ENCODE results near the gene NEDD4. TPM values are rescaled to one million over a fixed set of nuclear protein-coding genes. Genes with fewer than 3 reads are reported as not detected.

The NEDD4 gene
- total and polyA plus RNA-seq, 2 experiments from 2014 or later, result 11.0 to 21.8 TPM

- no peak overlapping the region for H3K4me3 ChIP-seq
- H3K9ac ChIP-seq, result no peak overlapping the region
- no peak overlapping the region for H3K4me2 ChIP-seq (ENCODE audit: unreplicated experiment)
- H3K9me3 ChIP-seq (ENCODE audit: low read depth), result no peaks in the 10 kb centered on the region
- TF ChIP-seq EZH2 (IDR thresholded peaks at IDR 0.05; ENCODE audit: insufficient read depth, poor library complexity, severe bottlenecking) (no peak), EZH2phosphoT487 (IDR thresholded peaks at IDR 0.05; ENCODE audit: insufficient read depth, low read depth) (no peak)
- H3K27me3 ChIP-seq (replicated peaks; ENCODE audit: insufficient read depth), result no peaks in the 10 kb centered on the region
- no peak for DNase-seq
- H3K79me2 ChIP-seq (ENCODE audit: insufficient read depth), result no peaks in the 10 kb centered on the region
- no peaks in the 10 kb centered on the region for H3F3A ChIP-seq (ENCODE audit: insufficient read depth)
- no peaks in the 10 kb centered on the region for H3K9me2 ChIP-seq (ENCODE audit: insufficient read depth)
- in situ Hi-C loops (cut with MboI), result no loop called here
- H2AFZ ChIP-seq, result no peak overlapping the region
- no peaks in the 10 kb centered on the region for H4K20me1 ChIP-seq (ENCODE audit: insufficient read depth)
- H3K27ac ChIP-seq, result no peak overlapping the region
- H3K4me1 ChIP-seq (ENCODE audit: insufficient read depth), result 0 out of 2 replicates have a peak, but pooled peaks cover 5% of the 10 kb centered on the region
- peaks cover 36% of the 10 kb centered on the region for H3K36me3 ChIP-seq (ENCODE audit: low read depth)
These were observed 129.5 kb downstream of the NEDD4 start for GRCh38 chr15:55863911-55864310.

DNA sequence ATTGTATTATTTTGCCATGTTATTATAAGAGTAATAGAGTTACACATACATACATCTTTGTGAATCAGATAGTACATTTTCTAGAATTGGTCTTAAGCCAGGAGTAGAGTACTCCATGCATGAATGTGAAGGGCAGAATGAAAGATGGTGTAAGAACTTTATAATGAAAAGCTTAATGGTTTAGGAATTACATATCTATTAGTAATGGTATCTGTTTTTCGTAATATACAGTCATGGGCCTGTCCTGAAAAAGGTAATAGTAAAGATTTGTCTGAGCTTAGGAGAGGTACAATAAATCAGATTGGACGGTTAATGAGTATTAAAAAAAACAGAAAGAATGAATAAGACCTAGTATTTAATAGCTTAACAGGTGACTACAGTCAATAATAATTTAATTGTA lies 132.3 kb downstream of the NEDD4 start:
- peaks cover 52% of the 10 kb centered on the region for H3K36me3 ChIP-seq (ENCODE audit: low read depth)
- H3K27me3 ChIP-seq (replicated peaks; ENCODE audit: insufficient read depth), result no peaks in the 10 kb centered on the region
- DNase-seq, result no peak
- no peak for TF ChIP-seq EZH2 (IDR thresholded peaks at IDR 0.05; ENCODE audit: insufficient read depth, poor library complexity, severe bottlenecking)
- TF ChIP-seq EZH2phosphoT487 (IDR thresholded peaks at IDR 0.05; ENCODE audit: insufficient read depth, low read depth), result no peak
- no peaks in the 10 kb centered on the region for H4K20me1 ChIP-seq (ENCODE audit: insufficient read depth)
- H3K4me2 ChIP-seq (ENCODE audit: unreplicated experiment), result no peak overlapping the region
- H3K9me3 ChIP-seq (ENCODE audit: low read depth), result no peaks in the 10 kb centered on the region
- H3K4me3 ChIP-seq, result no peak overlapping the region
- no peaks in the 10 kb centered on the region for H3K79me2 ChIP-seq (ENCODE audit: insufficient read depth)
- in situ Hi-C loops (cut with MboI), result no loop called here
- H3K9ac ChIP-seq, result no peak overlapping the region
- H3K9me2 ChIP-seq (ENCODE audit: insufficient read depth), result no peaks in the 10 kb centered on the region
- no peak overlapping the region for H2AFZ ChIP-seq
- 96 to 98% methylated on average over 2 of the region's 2 CpGs for WGBS, 2 experiments (ENCODE audit: low coverage in 1 of 2, low lambda C conversion rate in 2 of 2, missing lambda C conversion rate in 2 of 2)
- H3K4me1 ChIP-seq (ENCODE audit: insufficient read depth), result 0 out of 2 replicates have a peak, but pooled peaks cover 5% of the 10 kb centered on the region
- no peaks in the 10 kb centered on the region for H3F3A ChIP-seq (ENCODE audit: insufficient read depth)
- no peak overlapping the region for H3K27ac ChIP-seq

- H3K36me3 ChIP-seq (ENCODE audit: low read depth), result peaks cover 52% of the 10 kb centered on the region
- in situ Hi-C loops (cut with MboI), result no loop called here
- WGBS, 2 experiments (ENCODE audit: low coverage in 1 of 2, low lambda C conversion rate in 2 of 2, missing lambda C conversion rate in 2 of 2), result 79 to 82% methylated on average over 6 of the region's 6 CpGs
These were observed 132.9 kb downstream of the NEDD4 start for GRCh38 chr15:55860468-55860867.

DNA sequence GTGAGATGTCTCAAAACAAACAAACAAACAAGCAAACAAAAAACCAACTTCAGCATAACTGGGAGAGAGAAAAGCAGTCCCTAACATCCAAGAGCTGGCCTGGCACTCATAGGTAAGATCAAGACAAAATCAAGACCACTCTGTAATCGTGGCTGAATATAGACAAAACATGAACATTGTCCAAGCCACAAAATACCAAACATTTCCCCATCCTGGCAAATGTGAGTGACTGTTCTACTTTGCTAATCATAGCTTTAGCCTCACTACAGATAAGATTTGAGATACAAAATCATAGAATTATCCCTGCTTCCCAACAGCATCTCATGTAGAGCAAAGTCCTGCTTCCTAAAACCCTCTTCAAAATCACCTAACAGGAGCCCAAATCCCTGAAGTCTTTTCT lies 133.7 kb downstream of the NEDD4 start:
- H3K4me2 ChIP-seq (ENCODE audit: unreplicated experiment), result no peak overlapping the region
- no peaks in the 10 kb centered on the region for H3K9me2 ChIP-seq (ENCODE audit: insufficient read depth)
- no peak overlapping the region for H2AFZ ChIP-seq
- H3K4me1 ChIP-seq (ENCODE audit: insufficient read depth), result 0 out of 2 replicates have a peak, but pooled peaks cover 5% of the 10 kb centered on the region
- no peaks in the 10 kb centered on the region for H4K20me1 ChIP-seq (ENCODE audit: insufficient read depth)
- H3K9ac ChIP-seq, result no peak overlapping the region
- DNase-seq, result peak; percentile 9
- H3K79me2 ChIP-seq (ENCODE audit: insufficient read depth), result no peaks in the 10 kb centered on the region
- H3K36me3 ChIP-seq (ENCODE audit: low read depth), result peaks cover 52% of the 10 kb centered on the region
- H3K4me3 ChIP-seq, result no peak overlapping the region
- WGBS, 2 experiments (ENCODE audit: low coverage in 1 of 2, low lambda C conversion rate in 2 of 2, missing lambda C conversion rate in 2 of 2), result 43 to 64% methylated on average over 1 of the region's 1 CpG
- no peaks in the 10 kb centered on the region for H3F3A ChIP-seq (ENCODE audit: insufficient read depth)
- no peaks in the 10 kb centered on the region for H3K27me3 ChIP-seq (replicated peaks; ENCODE audit: insufficient read depth)
- in situ Hi-C loops (cut with MboI), result no loop called here
- no peak for TF ChIP-seq EZH2 (IDR thresholded peaks at IDR 0.05; ENCODE audit: insufficient read depth, poor library complexity, severe bottlenecking)
- no peak for TF ChIP-seq EZH2phosphoT487 (IDR thresholded peaks at IDR 0.05; ENCODE audit: insufficient read depth, low read depth)
- no peak overlapping the region for H3K27ac ChIP-seq
- H3K9me3 ChIP-seq (ENCODE audit: low read depth), result no peaks in the 10 kb centered on the region

More at GRCh38 chr15:55860468-55860867, 132.9 kb downstream of the NEDD4 start:
- H3K27me3 ChIP-seq (replicated peaks; ENCODE audit: insufficient read depth), result no peaks in the 10 kb centered on the region
- 0 out of 2 replicates have a peak, but pooled peaks cover 5% of the 10 kb centered on the region for H3K4me1 ChIP-seq (ENCODE audit: insufficient read depth)
- H3K9me2 ChIP-seq (ENCODE audit: insufficient read depth), result no peaks in the 10 kb centered on the region
- no peaks in the 10 kb centered on the region for H4K20me1 ChIP-seq (ENCODE audit: insufficient read depth)
- no peaks in the 10 kb centered on the region for H3K9me3 ChIP-seq (ENCODE audit: low read depth)
- no peak overlapping the region for H3K4me3 ChIP-seq
- H3K27ac ChIP-seq, result no peak overlapping the region
- TF ChIP-seq EZH2phosphoT487 (IDR thresholded peaks at IDR 0.05; ENCODE audit: insufficient read depth, low read depth), result no peak
- no peak overlapping the region for H2AFZ ChIP-seq
- no peak overlapping the region for H3K4me2 ChIP-seq (ENCODE audit: unreplicated experiment)
- H3F3A ChIP-seq (ENCODE audit: insufficient read depth), result no peaks in the 10 kb centered on the region
- no peak for DNase-seq
- no peak overlapping the region for H3K9ac ChIP-seq
- H3K79me2 ChIP-seq (ENCODE audit: insufficient read depth), result no peaks in the 10 kb centered on the region

- Histone ChIP-seq H3K4me3 (no peak overlapping the region), H3K27ac (no peak overlapping the region), H3K9ac (no peak overlapping the region), H3F3A (ENCODE audit: insufficient read depth) (no peaks in the 10 kb centered on the region), H4K20me1 (ENCODE audit: insufficient read depth) (no peaks in the 10 kb centered on the region), H3K4me2 (ENCODE audit: unreplicated experiment) (no peak overlapping the region), H3K27me3 (replicated peaks; ENCODE audit: insufficient read depth) (no peaks in the 10 kb centered on the region), H3K36me3 (ENCODE audit: low read depth) (peaks cover 52% of the 10 kb centered on the region), H2AFZ (no peak overlapping the region), H3K4me1 (ENCODE audit: insufficient read depth) (0 out of 2 replicates have a peak, but pooled peaks cover 5% of the 10 kb centered on the region), H3K79me2 (ENCODE audit: insufficient read depth) (no peaks in the 10 kb centered on the region), H3K9me3 (ENCODE audit: low read depth) (no peaks in the 10 kb centered on the region), H3K9me2 (ENCODE audit: insufficient read depth) (no peaks in the 10 kb centered on the region)
- in situ Hi-C loops (cut with MboI), result no loop called here
- 73 to 78% methylated on average over 4 of the region's 4 CpGs for WGBS, 2 experiments (ENCODE audit: low coverage in 1 of 2, low lambda C conversion rate in 2 of 2, missing lambda C conversion rate in 2 of 2)
- no peak for TF ChIP-seq EZH2 (IDR thresholded peaks at IDR 0.05; ENCODE audit: insufficient read depth, poor library complexity, severe bottlenecking)
- no peak for TF ChIP-seq EZH2phosphoT487 (IDR thresholded peaks at IDR 0.05; ENCODE audit: insufficient read depth, low read depth)
- DNase-seq, result peak; percentile 18
These were observed 134.8 kb downstream of the NEDD4 start for GRCh38 chr15:55858661-55859060.

Measured in GM23248 (cell line).